ENCODE results near the gene RGS9BP.
"Not testable (repeated sequence)": the region's sequence is repeated elsewhere in the genome, so short reads cannot be mapped to it uniquely, and the experiment has no call there.

RGS9BP gene

GRCh38 chr19:32675720-32676185 is at the start of gene RGS9BP:
Gene RGS9BP, plus strand, starts transcription at chr19:32675848. Its CDS starts 416 bp downstream, at chr19:32676264.
- no peak for DNase-seq (ENCODE audit: low spot score)

DNA sequence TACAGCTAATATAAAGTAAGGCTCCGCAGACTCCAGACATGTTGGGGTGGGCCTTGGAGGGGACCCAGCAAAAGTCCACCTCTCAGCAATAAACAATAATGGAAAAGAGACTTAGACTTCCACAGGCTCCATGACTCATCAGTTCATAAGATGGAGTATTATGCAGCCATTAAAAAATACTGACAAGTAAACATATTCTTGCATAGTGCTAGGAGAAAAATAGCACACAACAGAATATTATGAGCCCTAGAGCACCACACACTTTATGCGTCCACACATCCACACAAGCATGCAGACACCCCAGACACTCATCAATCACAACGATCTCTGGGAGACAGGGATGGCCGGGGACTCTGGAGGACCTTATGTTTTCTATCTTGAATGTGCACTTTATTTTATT is 48.7 kb upstream of the RGS9BP start:
- DNase-seq (ENCODE audit: low spot score), result no peak

GRCh38 chr19:32627714-32628270 is 47.9 kb upstream of the RGS9BP start:
- no peak for DNase-seq (ENCODE audit: low spot score)

- DNase-seq (ENCODE audit: low spot score), result no peak
Measured at GRCh38 chr19:32630338-32630737, 45.3 kb upstream of the RGS9BP start.

DNA sequence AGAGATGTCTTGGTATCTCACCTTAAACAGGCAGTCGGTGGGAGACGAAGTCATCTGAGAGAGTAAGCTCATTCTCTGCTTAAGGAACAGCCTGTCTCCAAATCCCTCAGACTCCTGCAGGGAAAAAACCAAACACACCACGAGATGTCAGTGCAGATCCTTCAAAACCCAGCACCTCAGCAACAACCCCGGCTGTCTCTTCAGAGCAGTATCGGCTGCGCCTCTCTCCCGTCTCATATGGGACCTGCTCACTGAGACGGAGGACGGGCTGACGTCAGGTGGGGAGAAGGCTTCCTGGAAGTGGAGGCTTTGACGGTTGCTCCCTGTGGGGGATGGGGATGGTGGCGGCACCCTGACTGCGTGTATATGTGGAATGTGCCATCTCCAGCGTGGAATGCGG is 44.3 kb upstream of the RGS9BP start:
- DNase-seq (ENCODE audit: low spot score), result no peak

GRCh38 chr19:32637480-32637879 is 38.2 kb upstream of the RGS9BP start:
- no peak for DNase-seq (ENCODE audit: low spot score)

DNA sequence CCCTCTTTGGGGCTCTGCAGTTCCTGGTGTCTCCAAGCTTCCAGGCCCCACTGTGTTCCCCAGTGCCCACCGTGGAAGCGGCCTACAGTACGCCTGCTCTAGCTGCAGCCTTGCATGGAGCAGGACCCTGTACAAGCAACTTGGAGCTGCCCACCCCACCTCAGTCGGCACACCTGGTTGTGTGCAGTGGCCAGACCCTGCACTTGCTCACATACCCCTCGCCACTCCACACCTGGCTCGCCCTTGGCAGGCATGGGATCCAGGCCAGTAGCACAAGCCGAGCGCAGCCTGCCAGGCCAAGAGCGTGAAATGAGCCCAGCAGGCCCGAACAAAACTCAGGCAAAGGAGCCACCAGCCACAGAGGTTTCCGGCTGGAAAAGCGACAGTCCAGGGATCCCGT is 37.0 kb upstream of the RGS9BP start:
- no peak for DNase-seq (ENCODE audit: low spot score)

DNA sequence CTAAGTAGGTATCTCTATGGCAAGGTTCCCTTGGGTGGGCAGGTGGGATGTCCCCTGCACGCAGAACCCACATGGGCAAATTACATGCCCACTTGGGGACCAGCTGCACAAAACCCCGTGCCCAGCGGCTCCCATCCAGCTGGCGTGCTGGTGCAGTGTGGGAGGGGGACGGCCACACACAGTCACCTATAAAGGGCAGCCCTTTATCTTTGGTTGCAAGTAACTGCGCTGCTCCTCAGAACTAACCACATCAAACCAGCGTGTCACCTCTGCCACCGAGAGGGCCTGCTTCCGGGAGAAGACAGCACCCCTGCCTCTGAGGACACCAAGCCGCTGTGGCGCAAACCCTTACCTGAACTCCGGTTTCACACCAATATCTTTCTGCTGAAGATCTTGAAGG is 32.9 kb upstream of the RGS9BP start:
- no peak for DNase-seq (ENCODE audit: low spot score)

- no peak for DNase-seq (ENCODE audit: low spot score)
Measured at GRCh38 chr19:32646556-32646955, 29.1 kb upstream of the RGS9BP start.

GRCh38 chr19:32647361-32647760 is 28.3 kb upstream of the RGS9BP start:
- DNase-seq (ENCODE audit: low spot score), result no peak

DNA sequence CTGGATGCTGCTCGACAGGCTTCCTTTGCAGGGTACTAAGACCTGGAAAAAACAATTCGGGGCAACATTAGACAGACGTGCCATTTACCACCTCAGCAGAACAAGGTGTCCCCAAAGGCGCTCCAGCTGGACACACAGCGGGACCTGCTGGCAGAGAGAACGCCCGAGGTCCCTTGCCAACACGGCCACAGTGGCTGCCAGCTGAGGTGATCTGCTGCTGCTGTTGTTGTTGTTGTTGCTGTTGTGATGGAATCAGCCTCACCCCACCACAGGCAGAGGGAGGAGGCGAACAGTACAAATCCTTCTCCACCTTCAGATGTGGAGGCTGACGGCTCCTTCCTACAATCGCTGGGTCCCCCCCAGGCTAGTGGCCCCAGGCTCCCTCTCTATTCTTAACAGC is 25.9 kb upstream of the RGS9BP start:
- no peak for DNase-seq (ENCODE audit: low spot score)

DNA sequence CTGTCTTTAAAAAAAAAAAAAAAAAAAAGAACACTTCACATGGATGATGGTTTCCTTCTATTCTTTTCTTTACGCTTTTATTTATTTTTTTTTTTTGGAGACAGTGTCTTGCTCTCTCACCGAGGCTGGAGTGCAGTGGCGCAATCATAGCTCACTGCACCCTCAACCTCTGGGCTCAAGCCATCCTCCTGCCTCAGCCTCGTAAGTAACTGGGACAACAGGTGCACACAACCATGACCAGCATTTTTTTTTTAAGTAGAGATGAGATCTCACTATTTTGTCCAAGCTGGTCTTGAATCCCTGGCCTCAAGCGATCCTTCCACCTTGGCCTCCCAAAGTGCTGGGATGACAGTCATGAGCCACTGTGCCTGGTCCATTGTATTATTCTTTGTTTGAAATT is 25.0 kb upstream of the RGS9BP start:
- no peak for DNase-seq (ENCODE audit: low spot score)

- DNase-seq (ENCODE audit: low spot score), result peak; percentile 82
Measured at GRCh38 chr19:32651729-32652140, 23.9 kb upstream of the RGS9BP start.

DNA sequence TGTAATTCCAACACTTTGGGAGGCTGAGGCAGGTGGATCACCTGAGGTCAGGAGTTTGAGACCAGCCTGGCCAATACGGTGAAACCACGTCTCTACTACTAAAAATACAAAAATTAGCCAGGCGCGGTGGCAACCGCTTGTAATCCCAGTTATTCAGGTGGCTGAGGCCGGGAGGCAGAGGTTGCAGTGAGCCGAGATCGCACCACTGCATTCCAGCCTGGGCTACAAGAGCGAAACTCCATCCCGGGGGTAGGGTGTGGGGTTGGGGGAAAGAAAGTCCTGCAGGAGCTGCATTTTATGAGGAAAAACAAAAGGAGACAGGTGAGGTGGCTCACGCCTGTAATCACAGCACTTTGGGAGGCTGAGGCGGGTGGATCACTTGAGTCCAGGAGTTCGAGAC is 23.3 kb upstream of the RGS9BP start:
- DNase-seq (ENCODE audit: low spot score), result not testable (repeated sequence)

- DNase-seq (ENCODE audit: low spot score), result no peak
Measured at GRCh38 chr19:32652894-32653598, 22.6 kb upstream of the RGS9BP start.

GRCh38 chr19:32653599-32653915 is 22.1 kb upstream of the RGS9BP start:
- no peak for DNase-seq (ENCODE audit: low spot score)

DNA sequence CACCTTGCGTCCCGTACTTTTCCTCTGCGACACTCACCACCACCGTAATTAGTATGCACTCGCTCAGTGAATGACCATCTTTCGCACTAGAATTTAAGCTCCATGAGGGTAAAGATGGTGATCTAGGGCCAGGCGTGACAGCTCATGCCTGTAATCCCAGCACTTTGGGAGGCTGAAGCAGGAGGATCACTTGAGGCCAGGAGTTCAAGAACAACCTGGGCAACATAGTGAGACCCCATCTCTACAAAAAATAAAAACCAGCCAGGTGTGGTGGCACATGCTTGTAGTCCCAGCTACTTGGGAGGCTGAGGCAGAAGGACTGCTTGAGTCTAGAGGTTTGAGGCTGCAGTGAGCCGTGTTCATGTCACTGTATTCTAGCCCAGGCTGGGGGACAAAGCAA is 19.3 kb upstream of the RGS9BP start:
- not testable (repeated sequence) for DNase-seq (ENCODE audit: low spot score)

GRCh38 chr19:32658075-32658474 is 17.6 kb upstream of the RGS9BP start:
- no peak for DNase-seq (ENCODE audit: low spot score)

DNA sequence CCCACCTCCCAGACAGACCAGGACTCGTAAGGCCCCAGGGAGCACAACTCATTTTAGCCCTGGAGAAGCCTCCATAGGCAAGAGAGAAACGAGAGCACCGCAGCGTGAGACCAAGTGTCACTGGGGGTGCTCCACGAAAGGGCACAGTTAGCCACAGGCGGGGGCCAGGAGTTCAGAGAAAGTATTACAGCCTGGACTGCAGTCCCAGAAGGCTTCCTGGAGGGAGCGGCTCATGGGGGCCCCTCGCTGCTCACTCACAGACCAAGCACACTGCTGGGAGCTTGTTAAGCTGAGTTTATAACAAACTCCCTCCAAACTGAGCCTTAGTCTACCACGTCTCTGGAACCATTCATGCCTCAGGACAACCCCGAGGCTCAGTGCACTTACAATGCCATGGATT is 17.1 kb upstream of the RGS9BP start:
- no peak for DNase-seq (ENCODE audit: low spot score)

- no peak for DNase-seq (ENCODE audit: low spot score)
Measured at GRCh38 chr19:32661318-32661717, 14.3 kb upstream of the RGS9BP start.

- DNase-seq (ENCODE audit: low spot score), result no peak
Measured at GRCh38 chr19:32662186-32662585, 13.5 kb upstream of the RGS9BP start.

DNA sequence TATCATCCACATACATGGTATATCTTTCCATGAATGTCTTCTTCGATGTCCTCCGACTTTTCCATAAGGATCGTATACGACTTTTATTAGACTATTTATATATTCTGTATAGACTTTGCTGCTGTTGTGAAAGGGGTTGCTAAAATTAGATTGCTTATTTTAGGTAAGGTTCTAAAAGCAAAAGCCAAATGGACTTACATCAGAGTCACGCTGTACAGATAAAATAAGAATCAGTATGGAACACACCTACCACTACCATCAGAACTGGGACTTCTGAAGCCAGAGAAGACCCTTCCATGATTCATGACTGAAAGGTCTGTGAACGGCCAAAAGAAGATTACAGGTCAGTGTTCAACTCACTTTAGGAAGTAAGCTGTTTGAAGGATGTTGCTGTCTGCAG is 9.6 kb upstream of the RGS9BP start:
- no peak for DNase-seq (ENCODE audit: low spot score)

DNA sequence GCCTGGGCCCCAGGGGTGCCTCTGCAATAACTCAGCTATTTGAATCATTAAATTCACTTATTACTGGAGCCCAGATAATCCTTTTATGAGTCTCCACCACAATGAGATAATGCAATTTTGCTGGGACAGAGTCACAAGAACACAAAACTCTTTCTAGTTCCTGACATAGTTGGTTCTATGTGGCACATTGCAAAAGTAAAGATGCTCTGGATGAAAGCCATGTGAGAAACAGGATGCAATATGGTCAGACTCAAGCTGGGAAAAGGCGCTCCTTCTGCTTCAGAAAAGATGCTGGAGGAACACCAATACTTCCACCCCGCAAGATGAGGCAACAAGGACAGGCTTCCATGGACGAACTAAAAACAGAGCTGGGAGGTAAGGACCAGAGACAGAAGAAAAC is 6.3 kb upstream of the RGS9BP start:
- no peak for DNase-seq (ENCODE audit: low spot score)

DNA sequence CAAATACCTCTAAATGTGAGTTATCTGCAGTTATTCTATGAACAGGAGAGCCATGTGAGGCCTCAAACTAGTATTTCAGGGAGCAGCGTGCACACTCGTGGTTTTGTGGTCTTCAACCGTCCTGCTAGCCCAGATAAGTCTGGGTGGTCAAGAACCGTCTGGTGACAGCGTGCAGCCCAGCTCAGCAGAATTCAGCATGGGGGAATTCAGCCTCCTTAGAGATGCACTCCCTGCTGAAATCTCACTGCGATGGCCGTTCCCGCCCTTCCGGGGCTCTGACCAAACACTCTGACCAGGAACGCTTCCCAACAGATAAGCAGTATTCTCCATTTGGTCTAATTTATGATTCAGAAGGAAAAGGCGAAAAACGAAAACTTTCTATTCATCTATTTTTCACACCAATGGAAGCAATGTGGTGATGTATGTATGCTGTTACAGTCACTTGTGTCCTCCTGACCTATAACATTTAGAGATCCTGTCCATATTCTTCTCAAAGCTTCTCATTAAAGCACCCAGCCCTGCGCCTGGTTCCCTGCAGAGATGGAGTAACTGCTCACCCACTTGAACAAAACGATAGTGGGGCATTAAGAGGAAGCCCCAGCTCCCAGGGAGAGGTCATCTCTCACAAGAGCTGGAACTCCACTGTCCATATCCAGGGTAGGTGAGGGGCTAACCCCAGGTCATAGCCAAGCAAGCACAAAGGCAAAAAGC is 3.6 kb upstream of the RGS9BP start:
- DNase-seq (ENCODE audit: low spot score), result no peak

All from ecto neural progenitor cell (in vitro differentiated cells).